A549 (cell line): ENCODE data around the gene TACR1.
"Not testable (repeated sequence)": the region's sequence is repeated elsewhere in the genome, so short reads cannot be mapped to it uniquely, and the experiment has no call there.

Experiments used
- CTCF ChIP-seq: fragments of >200 bp; sonication (Bioruptor Twin); formaldehyde crosslinking; IDR thresholded peaks from 3 replicates; pipeline ENCODE4 v1.5.1; 2016
- PBX3 ChIP-seq: IDR thresholded peaks from 2 replicates; pipeline ENCODE4 v1.6.1; 2012
- REST ChIP-seq: fragments of 200-600 bp; sonication (generic); IDR thresholded peaks from 2 replicates; pipeline ENCODE4 v1.6.1; 2016; ENCODE audit warnings: antibody characterized with exemption, mild to moderate bottlenecking, moderate library complexity

GRCh38 chr2:75219213-75219612 is 19.9 kb upstream of the TACR1 start:
- TF ChIP-seq CTCF, PBX3, REST: not testable (repeated sequence)
